Activated CD4-positive, alpha-beta T cell treated with anti-CD3 and anti-CD28 coated beads for 36 hours (primary cell): ENCODE results near the gene MYZAP. TPM values are rescaled to one million over a fixed set of nuclear protein-coding genes. Genes with fewer than 3 reads are reported as not detected.

Experiments used
- ATAC-seq: fragments of 200-7000 bp; cut with Tn5 transposase; one replicate; pipeline ENCODE4 v1.10.0; 2021; ENCODE audit warnings: mild to moderate bottlenecking, moderate library complexity
- CTCF ChIA-PET: fragments of 350-600 bp; sonication (Branson Sonifier 250); formaldehyde crosslinking; loops from one replicate; lab custom pipeline; 2021; ENCODE audit warnings: antibody characterized with exemption; lab: Charles Lee
- POLR2A ChIA-PET: fragments of 350-600 bp; sonication (Branson Sonifier 250); formaldehyde crosslinking; loops from one replicate; lab custom pipeline; 2021; ENCODE audit warnings: antibody characterized with exemption, inconsistent platforms; lab: Charles Lee
- DNase-seq: peaks from one replicate; pipeline ENCODE4 v3.0.0-alpha.2; 2020
- H3K27ac Mint-ChIP-seq: one replicate; pipeline ENCODE4 v1.8.0; 2021; ENCODE audit warnings: mixed read lengths
- H3K27me3 Mint-ChIP-seq: one replicate; pipeline ENCODE4 v1.8.0; 2021; ENCODE audit warnings: mixed read lengths
- H3K36me3 Mint-ChIP-seq: one replicate; pipeline ENCODE4 v1.8.0; 2021; ENCODE audit warnings: low read depth, mixed read lengths
- H3K4me1 Mint-ChIP-seq: one replicate; pipeline ENCODE4 v1.8.0; 2021; ENCODE audit warnings: mixed read lengths
- H3K4me3 Mint-ChIP-seq: one replicate; pipeline ENCODE4 v1.8.0; 2021; ENCODE audit warnings: mild to moderate bottlenecking, moderate library complexity, mixed read lengths
- H3K9me3 Mint-ChIP-seq: one replicate; pipeline ENCODE4 v1.8.0; 2021; ENCODE audit warnings: low read depth, mixed read lengths
- intact Hi-C, 2 experiments: fragments of 100-400 bp; cut with DNase I in 1 of 2; cut with micrococcal nuclease in 1 of 2; formaldehyde crosslinking; loops; one replicate each; pipeline versions ENCODE4 v1.14.2 to v1.15.1; 2022 to 2024; cut with DNase I, micrococcal nuclease
- total RNA-seq, 2 experiments: library from RNA; stranded (reverse); gene quantifications; one replicate each; pipeline ENCODE4 v1.2.3, GENCODE V29; 2021

The MYZAP gene
- total RNA-seq, 2 experiments from 2014 or later, result 0.11 TPM

DNA sequence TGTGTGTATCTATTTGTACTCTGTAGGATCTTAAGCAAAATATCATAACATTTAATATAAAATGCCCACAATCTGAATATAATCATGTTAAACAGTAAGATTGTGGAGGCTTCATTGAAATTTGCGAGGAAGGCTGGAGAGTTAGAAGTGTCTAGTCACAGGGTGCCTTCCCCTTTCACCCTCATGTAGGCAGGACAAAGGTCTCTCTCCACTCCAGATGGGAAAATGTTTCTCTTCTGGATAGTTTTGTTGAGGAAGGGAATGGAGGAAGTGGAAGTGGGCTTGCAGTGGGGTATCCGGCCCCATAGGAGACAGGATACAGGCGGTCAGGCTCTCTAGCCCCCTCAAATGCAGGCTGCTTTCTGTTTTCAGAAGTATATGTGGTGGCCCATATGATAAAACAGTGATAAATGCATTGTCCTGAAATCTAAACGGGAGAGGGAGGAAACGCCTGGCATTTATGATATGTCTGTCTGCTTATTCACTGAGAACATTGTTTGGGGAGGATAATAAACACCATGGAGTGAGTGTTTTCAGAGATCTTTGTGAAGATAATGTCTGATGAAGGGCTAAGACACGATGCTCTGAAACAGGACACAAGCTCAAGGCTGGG is 13.3 kb upstream of the MYZAP start:
- H3K27ac Mint-ChIP-seq, result no peak overlapping the region
- intact Hi-C loops, result no loop called here
- H3K9me3 Mint-ChIP-seq, result peaks cover 6% of the 10 kb centered on the region
- H3K36me3 Mint-ChIP-seq, result peaks cover 2% of the 10 kb centered on the region
- CTCF ChIA-PET, result no interaction called here
- ATAC-seq (no peak), DNase-seq (no peak)
- no peaks in the 10 kb centered on the region for H3K4me1 Mint-ChIP-seq
- H3K27me3 Mint-ChIP-seq, result peaks cover 17% of the 10 kb centered on the region
- no peak overlapping the region for H3K4me3 Mint-ChIP-seq
- POLR2A ChIA-PET, result no interaction called here

DNA sequence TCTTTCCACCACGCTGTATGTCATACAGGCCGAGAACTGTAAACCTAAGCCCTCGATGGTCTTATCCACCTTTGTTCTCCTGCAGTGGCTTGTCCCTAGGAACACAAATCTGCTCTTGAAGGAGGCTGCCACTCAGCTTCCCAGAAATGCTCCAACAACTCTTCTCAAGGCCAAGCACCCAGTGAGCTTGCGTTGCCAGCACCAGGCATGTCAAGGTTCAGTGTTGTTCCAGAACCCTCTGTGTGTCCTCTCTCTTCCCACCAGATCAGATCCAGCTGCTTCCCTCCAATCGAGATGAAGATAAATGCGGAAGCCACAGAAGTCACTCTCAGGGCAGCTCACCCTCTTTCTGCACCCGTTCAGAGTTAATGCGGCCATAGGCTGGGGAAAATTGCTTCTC is 11.3 kb upstream of the MYZAP start:
- Mint-ChIP-seq H3K9me3 (peaks cover 10% of the 10 kb centered on the region), H3K4me3 (no peak overlapping the region), H3K27me3 (peaks cover 17% of the 10 kb centered on the region), H3K27ac (no peak overlapping the region), H3K36me3 (peaks cover 3% of the 10 kb centered on the region), H3K4me1 (no peaks in the 10 kb centered on the region)
- ChIA-PET CTCF (interaction anchor here (1.0 to 1.1 kb wide), 3 partner anchors 9 to 20 kb away, joined by 3 to 6 read pairs (median 4); no protein-coding TSS in a partner anchor), POLR2A (no interaction called here)
- ATAC-seq, result no peak
- no peak for DNase-seq
- intact Hi-C loops, result no loop called here

DNA sequence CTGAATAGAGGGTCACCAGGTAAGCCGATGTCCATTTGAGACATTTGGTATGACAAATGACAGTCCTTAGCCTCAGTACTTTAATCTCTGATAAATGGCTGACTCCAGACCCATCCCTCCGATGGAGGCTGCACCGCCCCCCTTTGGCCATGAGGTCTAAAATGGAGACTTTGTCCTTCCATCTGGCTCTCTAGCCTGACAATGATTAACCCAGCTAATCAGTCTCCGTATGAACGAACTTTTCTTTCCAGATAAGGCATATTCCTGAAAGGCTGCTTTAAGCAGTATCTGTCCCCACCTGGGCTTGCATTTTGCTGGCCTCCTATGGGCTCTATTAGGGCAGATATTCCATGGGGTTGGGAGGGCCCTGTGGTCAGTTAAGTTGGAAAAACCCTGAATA is 10.8 kb upstream of the MYZAP start:
- ATAC-seq (no peak), DNase-seq (no peak)
- Mint-ChIP-seq H3K4me3 (no peak overlapping the region), H3K9me3 (peaks cover 10% of the 10 kb centered on the region), H3K27ac (no peak overlapping the region), H3K36me3 (peaks cover 3% of the 10 kb centered on the region), H3K27me3 (peaks cover 17% of the 10 kb centered on the region), H3K4me1 (no peaks in the 10 kb centered on the region)
- CTCF ChIA-PET, result interaction anchor here (1.0 to 1.1 kb wide), 3 partner anchors 9 to 21 kb away, joined by 3 to 6 read pairs (median 4); no protein-coding TSS in a partner anchor
- POLR2A ChIA-PET, result no interaction called here
- intact Hi-C loops, result no loop called here

DNA sequence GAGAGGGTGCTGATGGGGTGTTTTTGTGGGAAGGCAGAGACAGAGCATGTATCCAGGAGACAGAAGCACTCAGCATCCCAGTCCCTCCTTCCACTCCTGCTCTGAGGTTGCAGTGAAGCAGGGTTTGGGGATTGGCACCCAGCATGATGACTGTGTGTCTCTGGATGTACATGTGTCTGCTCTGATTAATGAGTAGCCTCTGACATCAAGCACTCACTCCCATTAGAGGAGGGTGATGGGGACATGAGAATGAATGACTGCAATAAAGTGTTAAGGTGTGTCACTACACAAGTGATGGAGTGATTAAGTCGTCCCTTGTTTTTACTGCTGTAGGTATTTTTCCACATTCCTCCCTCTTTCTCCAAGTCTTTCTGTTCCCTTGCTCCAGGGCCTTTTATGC is 9.6 kb upstream of the MYZAP start:
- H3K4me3 Mint-ChIP-seq, result no peak overlapping the region
- CTCF ChIA-PET, result no interaction called here
- intact Hi-C loops, result no loop called here
- no peak overlapping the region for H3K27ac Mint-ChIP-seq
- peaks cover 10% of the 10 kb centered on the region for H3K9me3 Mint-ChIP-seq
- POLR2A ChIA-PET, result no interaction called here
- H3K36me3 Mint-ChIP-seq, result peaks cover 3% of the 10 kb centered on the region
- H3K27me3 Mint-ChIP-seq, result peaks cover 17% of the 10 kb centered on the region
- ATAC-seq (no peak), DNase-seq (no peak)
- peaks cover 8% of the 10 kb centered on the region for H3K4me1 Mint-ChIP-seq

DNA sequence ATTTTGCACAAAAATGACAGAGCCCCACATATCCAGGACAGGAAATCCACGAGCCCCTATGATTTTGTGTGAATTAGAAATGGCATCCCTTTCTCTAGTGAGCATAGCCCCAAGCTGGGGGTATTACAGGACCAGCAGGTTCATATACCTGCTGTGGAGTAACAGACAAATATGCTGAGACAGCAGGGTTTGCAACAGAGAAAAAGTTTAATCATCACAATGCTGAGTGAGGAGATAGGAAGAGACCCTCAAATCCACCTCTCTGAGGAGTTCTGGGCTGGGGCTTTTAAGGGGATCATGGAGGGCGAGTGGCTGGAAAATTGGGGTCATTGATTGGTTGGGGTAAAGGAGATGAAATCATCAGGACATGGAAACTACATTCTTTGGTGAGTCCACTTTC is 8.4 kb upstream of the MYZAP start:
- CTCF ChIA-PET, result no interaction called here
- POLR2A ChIA-PET, result no interaction called here
- peaks cover 13% of the 10 kb centered on the region for H3K27me3 Mint-ChIP-seq
- H3K9me3 Mint-ChIP-seq, result peaks cover 10% of the 10 kb centered on the region
- H3K27ac Mint-ChIP-seq, result no peak overlapping the region
- intact Hi-C loops, result no loop called here
- H3K4me1 Mint-ChIP-seq, result peaks cover 20% of the 10 kb centered on the region
- peaks cover 3% of the 10 kb centered on the region for H3K36me3 Mint-ChIP-seq
- H3K4me3 Mint-ChIP-seq, result no peak overlapping the region
- ATAC-seq (no peak), DNase-seq (no peak)

DNA sequence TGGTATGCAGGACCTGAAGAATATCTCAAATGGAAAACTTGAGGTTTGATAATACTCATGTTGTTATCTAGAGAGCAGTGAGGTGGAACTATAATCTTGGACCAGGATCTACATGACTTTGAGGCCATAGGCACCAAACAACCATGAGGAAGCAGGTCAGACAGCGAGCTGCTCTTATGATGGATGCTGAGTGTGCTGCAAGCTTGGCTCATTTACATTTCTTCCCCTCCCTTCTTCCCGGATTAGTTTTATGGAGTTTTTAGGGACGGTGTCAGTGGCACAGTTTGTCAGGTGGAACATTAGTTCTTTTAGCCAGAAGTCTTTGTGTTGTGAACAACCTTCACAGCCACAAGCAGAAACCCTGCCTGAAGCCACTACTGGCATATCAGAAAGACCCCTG is 8.0 kb upstream of the MYZAP start:
- CTCF ChIA-PET, result no interaction called here
- peaks cover 3% of the 10 kb centered on the region for H3K36me3 Mint-ChIP-seq
- peaks cover 10% of the 10 kb centered on the region for H3K9me3 Mint-ChIP-seq
- POLR2A ChIA-PET, result no interaction called here
- no peak for ATAC-seq
- no peak for DNase-seq
- H3K4me1 Mint-ChIP-seq, result peaks cover 24% of the 10 kb centered on the region
- no peak overlapping the region for H3K27ac Mint-ChIP-seq
- H3K27me3 Mint-ChIP-seq, result peaks cover 11% of the 10 kb centered on the region
- H3K4me3 Mint-ChIP-seq, result no peak overlapping the region
- intact Hi-C loops, result no loop called here

DNA sequence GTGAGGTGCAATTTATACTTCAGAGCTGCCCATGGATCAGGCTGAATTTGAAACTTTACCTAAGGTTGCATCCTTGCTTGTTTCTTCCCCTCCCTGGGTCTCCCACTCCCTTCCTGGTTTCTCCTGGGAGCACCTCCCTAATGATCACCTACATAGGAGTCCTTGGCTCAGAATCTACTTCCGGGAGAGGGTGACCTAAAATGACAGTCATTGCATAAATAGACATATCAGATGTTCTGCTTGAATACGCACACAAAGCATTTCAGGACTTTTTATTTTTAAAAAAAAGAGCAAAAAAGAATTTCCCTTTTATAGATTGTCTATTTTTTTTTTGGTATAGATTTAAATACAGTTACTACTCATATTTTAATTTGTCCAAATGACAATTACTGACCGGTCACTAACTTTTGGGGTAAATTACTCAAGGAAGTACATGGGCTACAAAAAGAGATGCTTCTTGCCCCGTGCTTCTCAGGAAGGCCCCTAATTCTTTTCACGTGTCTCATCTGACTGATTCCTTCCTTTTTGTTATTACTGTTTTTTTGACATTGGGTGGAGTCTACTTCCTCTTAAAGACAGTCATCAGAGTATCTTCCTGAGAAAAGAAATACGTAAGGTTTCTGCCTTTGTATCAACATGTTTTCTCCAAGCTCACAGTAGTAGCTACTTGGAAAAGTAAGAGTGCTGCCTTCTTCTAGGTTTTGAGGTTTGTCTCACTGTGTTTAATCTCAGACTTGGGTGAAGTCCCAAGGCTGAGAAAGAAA is 4.9 kb upstream of the MYZAP start:
- peaks cover 10% of the 10 kb centered on the region for H3K9me3 Mint-ChIP-seq
- H3K4me3 Mint-ChIP-seq, result no peak overlapping the region
- H3K36me3 Mint-ChIP-seq, result peaks cover 3% of the 10 kb centered on the region
- intact Hi-C loops, result loop anchor here in 1 of 2 experiments (1.0 kb wide), 1 partner anchor 26 kb away; no protein-coding TSS in a partner anchor
- peaks cover 31% of the 10 kb centered on the region for H3K4me1 Mint-ChIP-seq
- POLR2A ChIA-PET, result no interaction called here
- H3K27ac Mint-ChIP-seq, result peak overlapping the region; percentile 49
- DNase-seq (no peak), ATAC-seq (peak; percentile 82)
- peaks cover 18% of the 10 kb centered on the region for H3K27me3 Mint-ChIP-seq
- CTCF ChIA-PET, result interaction anchor here (1.0 to 2.9 kb wide), 5 partner anchors 13 to 145 kb away, joined by 3 to 15 read pairs (median 3); partner anchors contain the start of gene POLR2M

DNA sequence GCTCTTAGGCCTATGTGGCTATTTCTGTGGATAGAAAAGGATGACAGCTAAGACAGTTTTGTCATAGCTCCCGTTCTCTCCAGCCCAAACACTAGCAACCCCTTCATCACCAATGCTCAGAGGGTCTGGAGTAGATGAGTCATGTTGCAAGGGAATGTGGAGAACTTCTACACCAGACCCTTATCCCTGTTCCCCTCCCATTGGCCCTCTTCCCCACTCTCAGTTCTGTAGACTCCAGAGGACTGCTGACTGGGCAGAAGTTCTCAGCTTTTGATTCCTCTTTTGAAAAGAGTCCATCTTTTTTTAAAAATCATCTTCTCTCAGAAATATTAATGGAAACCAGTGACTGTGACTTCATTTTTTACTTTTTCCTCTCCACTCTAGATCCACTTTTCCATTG is 2.4 kb upstream of the MYZAP start:
- ChIA-PET POLR2A (no interaction called here), CTCF (interaction anchor here (1.1 to 1.4 kb wide), 3 partner anchors 9 to 47 kb away, joined by 3 read pairs; no protein-coding TSS in a partner anchor)
- Mint-ChIP-seq H3K27ac (no peak overlapping the region), H3K4me1 (peaks cover 34% of the 10 kb centered on the region), H3K9me3 (no peaks in the 10 kb centered on the region), H3K36me3 (no peaks in the 10 kb centered on the region), H3K4me3 (no peak overlapping the region), H3K27me3 (peaks cover 21% of the 10 kb centered on the region)
- ATAC-seq (no peak), DNase-seq (no peak)
- intact Hi-C loops, result loop anchor here in 1 of 2 experiments (2.0 kb wide), 1 partner anchor 118 kb away; the partner anchor contains the start of gene POLR2M

DNA sequence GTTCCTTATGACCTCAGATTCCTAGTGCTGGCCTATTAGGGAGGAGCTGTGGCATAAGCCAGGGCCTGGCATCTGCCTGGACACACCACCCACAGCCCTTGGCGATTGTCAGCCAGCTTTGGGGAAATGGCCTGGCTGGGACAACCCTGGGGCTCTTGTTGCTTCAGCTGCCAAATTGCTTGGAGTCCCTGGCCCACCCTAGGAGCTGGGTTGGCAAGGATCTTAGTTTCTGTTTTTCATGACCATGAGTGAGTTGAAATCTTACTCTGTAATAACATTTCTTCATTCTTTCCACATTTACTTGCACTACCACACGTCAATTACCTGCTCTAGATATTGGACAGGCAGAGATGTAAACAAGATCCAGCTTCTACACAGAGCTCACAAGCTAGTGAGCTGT is 1.9 kb upstream of the MYZAP start:
- H3K4me1 Mint-ChIP-seq, result peaks cover 34% of the 10 kb centered on the region
- no peak for ATAC-seq
- H3K4me3 Mint-ChIP-seq, result no peak overlapping the region
- H3K27me3 Mint-ChIP-seq, result peaks cover 21% of the 10 kb centered on the region
- intact Hi-C loops, result loop anchor here in 1 of 2 experiments (2.0 kb wide), 1 partner anchor 117 kb away; the partner anchor contains the start of gene POLR2M
- no peak for DNase-seq
- POLR2A ChIA-PET, result no interaction called here
- no peaks in the 10 kb centered on the region for H3K9me3 Mint-ChIP-seq
- CTCF ChIA-PET, result interaction anchor here (1.1 to 1.6 kb wide), 4 partner anchors 9 to 48 kb away, joined by 3 to 6 read pairs (median 3); no protein-coding TSS in a partner anchor
- no peaks in the 10 kb centered on the region for H3K36me3 Mint-ChIP-seq
- no peak overlapping the region for H3K27ac Mint-ChIP-seq

DNA sequence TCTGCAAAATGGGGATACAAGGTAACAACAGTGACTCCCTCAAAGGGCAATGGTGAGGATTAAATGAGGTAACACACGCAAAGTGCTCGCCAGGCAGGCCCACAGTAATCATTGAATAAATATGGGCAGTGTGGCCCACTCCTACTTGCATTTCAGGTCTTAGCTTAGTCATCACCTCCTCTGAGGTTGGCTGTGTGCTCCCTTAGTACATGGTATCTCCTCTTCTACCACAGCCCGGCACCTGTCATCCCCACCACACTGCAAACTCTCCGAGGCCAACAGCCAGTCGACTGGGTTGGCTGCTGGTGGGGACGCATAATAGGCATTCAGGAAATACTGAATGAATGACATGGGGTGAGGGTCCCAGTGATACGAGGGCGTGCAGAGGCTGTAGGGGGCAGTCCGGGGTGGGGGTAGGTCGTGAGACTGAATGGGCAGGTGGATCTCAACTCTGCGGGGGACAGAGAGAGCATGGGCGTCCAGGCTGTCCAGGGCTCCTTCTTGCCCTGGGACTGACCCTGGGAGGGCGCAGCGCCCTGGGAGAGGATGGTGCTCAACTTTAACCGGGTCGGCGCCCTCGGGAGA is 375 bp upstream of the MYZAP start:
- Mint-ChIP-seq H3K27me3 (peaks cover 21% of the 10 kb centered on the region), H3K9me3 (no peaks in the 10 kb centered on the region), H3K27ac (no peak overlapping the region), H3K36me3 (no peaks in the 10 kb centered on the region), H3K4me1 (peaks cover 33% of the 10 kb centered on the region), H3K4me3 (peak overlapping the region; percentile 57)
- POLR2A ChIA-PET, result no interaction called here
- intact Hi-C loops, result loop anchor here in 1 of 2 experiments (1.0 kb wide), 1 partner anchor 30 kb away; no protein-coding TSS in a partner anchor
- CTCF ChIA-PET, result interaction anchor here (1.1 to 1.6 kb wide), 2 partner anchors 31 to 49 kb away, joined by 3 to 6 read pairs; no protein-coding TSS in a partner anchor
- peak; percentile 50 for ATAC-seq
- peak; percentile 24 for DNase-seq

DNA sequence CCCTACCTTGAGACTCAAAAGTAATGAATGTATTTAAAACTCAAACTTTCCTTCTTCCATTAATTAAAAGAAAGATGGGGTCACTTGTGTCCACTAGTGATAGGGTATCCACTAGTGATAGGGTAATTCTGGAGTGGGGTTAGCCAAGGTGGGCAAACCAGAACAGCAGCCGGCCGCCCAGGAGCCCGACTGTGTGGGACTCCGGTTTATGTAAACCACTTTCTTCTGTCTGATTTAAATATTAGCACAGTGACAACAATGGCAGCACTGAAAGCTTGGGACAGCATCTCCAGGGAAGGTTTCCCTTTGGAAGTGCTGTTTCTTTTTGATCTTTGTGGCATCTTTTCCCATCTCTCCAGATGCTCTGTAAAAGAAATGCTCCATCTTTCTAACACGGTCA is 722 bp downstream of the MYZAP start:
- POLR2A ChIA-PET, result no interaction called here
- no peak overlapping the region for H3K4me3 Mint-ChIP-seq

More for the DNA sequence above, 722 bp downstream of the MYZAP start:
- Mint-ChIP-seq H3K36me3 (no peaks in the 10 kb centered on the region), H3K9me3 (no peaks in the 10 kb centered on the region), H3K4me1 (peaks cover 23% of the 10 kb centered on the region), H3K27me3 (peaks cover 21% of the 10 kb centered on the region), H3K27ac (no peak overlapping the region)
- ATAC-seq (no peak), DNase-seq (no peak)
- CTCF ChIA-PET, result interaction anchor here (0.8 kb wide), 1 partner anchor 27 kb away, joined by 3 read pairs; no protein-coding TSS in a partner anchor
- intact Hi-C loops, result no loop called here
